NOMO-1 treated with DMSO at 0.1 percent for 48 hours (cell line): ENCODE results near the gene USP38.
"Not testable (repeated sequence)": the region's sequence is repeated elsewhere in the genome, so short reads cannot be mapped to it uniquely, and the experiment has no call there.

Source experiments
- DNase-seq: peaks from one replicate; lab custom pipeline; 2025; ENCODE audit not compliant: unreplicated experiment; lab: John Stamatoyannopoulos, UW

Gene USP38

DNA sequence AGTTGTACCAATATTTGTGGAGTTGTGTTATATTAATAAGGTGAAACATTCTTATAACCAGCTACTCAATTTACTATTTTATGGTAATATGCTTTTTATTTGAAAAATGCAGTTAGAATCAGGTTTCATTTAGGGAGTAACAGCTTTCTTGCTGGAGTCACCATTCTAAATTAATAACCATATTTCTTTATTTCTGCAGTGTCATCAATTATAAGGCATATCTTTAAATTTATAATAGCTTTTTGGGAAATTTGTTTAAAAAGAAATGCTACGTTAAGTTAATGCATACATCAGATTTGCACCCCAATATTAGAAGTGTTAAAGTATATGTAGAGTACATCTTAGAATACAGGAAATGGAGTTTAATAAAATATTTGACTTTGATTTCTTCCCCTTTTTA, 18.9 kb downstream of the USP38 start:
- no peak for DNase-seq

GRCh38 chr4:143207555-143207954, 22.8 kb downstream of the USP38 start:
- no peak for DNase-seq

DNA sequence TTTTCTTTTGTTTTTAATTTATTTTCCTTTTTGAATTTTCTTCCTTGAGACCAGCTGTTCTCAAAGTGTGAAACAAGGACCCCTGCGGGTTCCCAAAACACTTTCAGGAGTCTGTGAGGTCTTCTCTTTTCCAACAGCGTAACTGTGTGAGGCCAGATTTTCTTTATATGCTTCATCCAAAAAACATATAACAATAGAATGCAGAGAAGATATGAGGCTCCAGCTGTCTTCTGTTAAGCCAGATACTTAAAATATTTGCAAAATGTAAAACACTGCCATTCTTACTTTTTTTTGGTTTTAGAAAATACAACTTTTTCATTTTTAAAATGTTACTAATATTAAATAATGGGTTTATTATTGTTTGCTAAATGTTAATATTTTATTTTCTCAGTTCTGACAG, 27.8 kb downstream of the USP38 start:
- DNase-seq: no peak

DNA sequence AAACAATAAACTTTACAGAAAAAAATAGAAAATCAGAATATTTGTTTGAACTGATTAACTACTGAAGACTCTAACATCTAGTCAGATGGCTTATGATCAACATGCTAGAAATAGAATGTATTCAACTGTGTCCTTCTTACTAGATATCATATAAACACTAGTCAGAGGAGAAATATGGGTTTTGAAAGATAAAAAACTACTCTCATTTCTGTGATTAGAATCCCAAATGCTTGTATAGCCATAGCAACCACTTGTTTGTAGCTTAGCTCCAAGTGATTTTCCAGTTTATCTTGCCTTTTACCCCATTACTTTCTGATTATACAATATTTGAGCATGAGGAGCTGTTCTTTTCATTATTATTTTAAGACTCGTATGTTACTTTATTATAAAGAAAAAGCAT, 31.2 kb downstream of the USP38 start:
- DNase-seq: no peak

GRCh38 chr4:143224255-143224654, 39.5 kb downstream of the USP38 start:
- no peak for DNase-seq

GRCh38 chr4:143225167-143225566, 40.5 kb downstream of the USP38 start:
- DNase-seq: no peak

GRCh38 chr4:143230683-143231082, 46.0 kb downstream of the USP38 start:
- peak; percentile 81 for DNase-seq

DNA sequence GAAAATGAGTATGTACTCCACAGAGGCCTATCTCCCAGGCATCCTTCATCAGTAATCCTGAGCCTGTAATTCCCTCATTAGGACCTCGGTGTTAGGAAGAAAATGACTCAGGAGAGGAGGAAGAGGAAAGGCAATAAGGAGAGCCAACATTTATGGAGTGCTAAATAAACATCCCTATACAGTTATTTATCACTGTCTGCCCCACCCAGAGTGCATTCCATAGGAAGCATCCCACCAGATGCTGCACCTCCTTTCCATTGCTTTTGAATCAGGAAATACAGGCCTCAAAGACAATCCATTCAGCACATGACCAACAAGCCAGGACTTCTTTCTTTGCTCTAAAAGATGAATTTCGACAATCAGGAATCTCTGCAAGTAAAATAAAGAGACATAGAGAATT, 47.6 kb downstream of the USP38 start:
- no peak for DNase-seq

GRCh38 chr4:143234153-143234552, 49.4 kb downstream of the USP38 start:
- DNase-seq: no peak

GRCh38 chr4:143237195-143237594, 52.5 kb downstream of the USP38 start:
- not testable (repeated sequence) for DNase-seq

DNA sequence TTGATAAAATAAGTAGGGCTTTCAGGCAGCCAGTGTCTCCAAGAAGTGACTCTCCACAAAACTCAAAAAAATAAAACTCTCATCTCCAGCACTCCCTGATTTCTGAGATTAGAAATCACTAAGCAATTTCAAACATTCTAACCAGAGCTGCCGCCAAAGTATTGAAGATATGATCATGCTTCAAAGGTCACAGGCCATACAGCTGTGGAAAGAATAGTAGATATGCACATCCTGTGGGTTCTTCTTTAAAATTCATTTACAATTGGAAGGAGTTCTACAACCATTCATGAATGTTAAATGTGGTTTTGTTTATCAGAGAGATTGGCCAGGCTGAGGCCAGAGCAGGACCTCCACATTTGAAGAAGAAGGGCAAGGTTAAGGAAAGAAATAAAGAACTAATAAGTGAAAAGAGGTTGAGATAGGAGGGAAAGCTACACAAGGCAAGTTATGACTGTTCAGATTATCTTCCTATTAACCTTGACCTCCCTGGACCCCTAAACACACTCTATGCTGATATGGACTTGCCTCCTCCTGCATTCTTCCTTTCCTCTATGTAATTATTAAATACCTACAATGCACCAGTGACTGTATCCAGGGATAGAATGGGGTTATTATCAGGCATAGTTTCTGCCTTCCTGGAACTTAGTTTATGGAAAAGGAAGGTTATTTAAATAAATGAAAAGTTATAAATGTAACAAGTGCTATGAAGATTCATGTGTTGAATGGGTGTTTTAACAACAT, 56.4 kb downstream of the USP38 start:
- DNase-seq: no peak

GRCh38 chr4:143241892-143242291, 57.2 kb downstream of the USP38 start:
- no peak for DNase-seq

DNA sequence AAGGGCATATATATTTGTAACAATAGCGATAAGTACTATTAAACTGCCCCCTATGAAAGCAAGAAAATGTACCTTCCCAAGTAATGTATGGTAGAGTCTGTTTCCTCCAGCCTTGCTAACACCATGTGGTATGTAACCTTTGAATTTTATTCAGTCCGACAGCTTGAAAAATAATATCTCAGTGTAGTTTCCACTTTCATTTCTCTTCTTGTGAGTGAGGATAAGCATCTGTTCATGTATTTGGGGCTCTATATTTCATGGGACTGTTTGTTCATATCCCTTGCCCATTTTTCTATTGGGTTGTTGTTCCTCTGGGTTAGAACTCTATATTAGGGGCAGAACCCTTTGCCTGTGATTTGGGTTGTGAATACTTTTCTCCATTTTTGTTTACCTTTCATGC, 58.3 kb downstream of the USP38 start:
- no peak for DNase-seq

DNA sequence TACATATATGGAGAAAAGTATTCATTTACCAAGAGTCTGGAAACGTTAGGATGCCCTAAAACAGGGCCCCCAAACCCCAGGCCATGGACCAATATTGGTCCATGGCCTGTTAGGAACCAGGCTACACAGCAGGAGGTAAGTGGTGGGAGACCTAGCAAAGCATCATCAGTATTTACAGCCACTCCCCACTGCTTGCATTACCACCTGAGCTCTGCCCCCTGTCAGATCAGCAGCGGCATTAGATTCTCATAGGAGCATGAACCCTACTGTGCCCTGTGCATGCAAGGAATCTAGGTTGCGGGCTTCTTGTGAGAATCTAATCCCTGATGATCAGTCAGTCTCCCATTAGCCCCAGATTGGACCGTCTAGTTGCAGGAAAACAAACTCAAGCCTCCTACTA, 62.3 kb downstream of the USP38 start:
- no peak for DNase-seq

GRCh38 chr4:143247866-143248265, 63.1 kb downstream of the USP38 start:
- no peak for DNase-seq

GRCh38 chr4:143248827-143249226, 64.1 kb downstream of the USP38 start:
- DNase-seq: no peak

- DNase-seq: no peak
Measured at GRCh38 chr4:143250617-143251016, 65.9 kb downstream of the USP38 start.

- DNase-seq: no peak
Measured at GRCh38 chr4:143251348-143251747, 66.6 kb downstream of the USP38 start.

- no peak for DNase-seq
Measured at GRCh38 chr4:143251779-143252178, 67.1 kb downstream of the USP38 start.

- no peak for DNase-seq
Measured at GRCh38 chr4:143252478-143252877, 67.8 kb downstream of the USP38 start.

- no peak for DNase-seq
Measured at GRCh38 chr4:143253166-143253565, 68.4 kb downstream of the USP38 start.

- DNase-seq: no peak
Measured at GRCh38 chr4:143254491-143255226, 69.9 kb downstream of the USP38 start.

- no peak for DNase-seq
Measured at GRCh38 chr4:143256456-143256855, 71.7 kb downstream of the USP38 start.
